ENCODE measurements around the gene PARVG. TPM values are rescaled to one million over a fixed set of nuclear protein-coding genes. Genes with fewer than 3 reads are reported as not detected.

The PARVG gene
- total and polyA plus RNA-seq, 12 donors = 1.4 to 61.1 (median 14.8) TPM

- no peaks in the 10 kb centered on the region for H3K4me1 ChIP-seq (replicated peaks in 1 of 2)
- H3K9me3 ChIP-seq (replicated peaks in 1 of 3) = no peaks in the 10 kb centered on the region
- no peaks in the 10 kb centered on the region for H3K27me3 ChIP-seq
- WGBS, 4 donors = 75 to 83% (median 77%) methylated on average over 1 to 9 of the region's 9 CpGs
- intact Hi-C loops (cut with DNase I) = no loop called here
- H3K27ac ChIP-seq = no peak overlapping the region
- no peak for TF ChIP-seq POLR2A (IDR thresholded peaks at IDR 0.05)
- TF ChIP-seq, protein P1, sequence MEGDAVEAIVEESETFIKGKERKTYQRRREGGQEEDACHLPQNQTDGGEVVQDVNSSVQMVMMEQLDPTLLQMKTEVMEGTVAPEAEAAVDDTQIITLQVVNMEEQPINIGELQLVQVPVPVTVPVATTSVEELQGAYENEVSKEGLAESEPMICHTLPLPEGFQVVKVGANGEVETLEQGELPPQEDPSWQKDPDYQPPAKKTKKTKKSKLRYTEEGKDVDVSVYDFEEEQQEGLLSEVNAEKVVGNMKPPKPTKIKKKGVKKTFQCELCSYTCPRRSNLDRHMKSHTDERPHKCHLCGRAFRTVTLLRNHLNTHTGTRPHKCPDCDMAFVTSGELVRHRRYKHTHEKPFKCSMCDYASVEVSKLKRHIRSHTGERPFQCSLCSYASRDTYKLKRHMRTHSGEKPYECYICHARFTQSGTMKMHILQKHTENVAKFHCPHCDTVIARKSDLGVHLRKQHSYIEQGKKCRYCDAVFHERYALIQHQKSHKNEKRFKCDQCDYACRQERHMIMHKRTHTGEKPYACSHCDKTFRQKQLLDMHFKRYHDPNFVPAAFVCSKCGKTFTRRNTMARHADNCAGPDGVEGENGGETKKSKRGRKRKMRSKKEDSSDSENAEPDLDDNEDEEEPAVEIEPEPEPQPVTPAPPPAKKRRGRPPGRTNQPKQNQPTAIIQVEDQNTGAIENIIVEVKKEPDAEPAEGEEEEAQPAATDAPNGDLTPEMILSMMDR (IDR thresholded peaks at IDR 0.05) = no peak
- no peak for DNase-seq
- H3K36me3 ChIP-seq (replicated peaks in 1 of 2) = no peaks in the 10 kb centered on the region
- H3K4me3 ChIP-seq = no peak overlapping the region
Measured at GRCh38 chr22:44143579-44143978, 37.1 kb upstream of the PARVG start.

DNA sequence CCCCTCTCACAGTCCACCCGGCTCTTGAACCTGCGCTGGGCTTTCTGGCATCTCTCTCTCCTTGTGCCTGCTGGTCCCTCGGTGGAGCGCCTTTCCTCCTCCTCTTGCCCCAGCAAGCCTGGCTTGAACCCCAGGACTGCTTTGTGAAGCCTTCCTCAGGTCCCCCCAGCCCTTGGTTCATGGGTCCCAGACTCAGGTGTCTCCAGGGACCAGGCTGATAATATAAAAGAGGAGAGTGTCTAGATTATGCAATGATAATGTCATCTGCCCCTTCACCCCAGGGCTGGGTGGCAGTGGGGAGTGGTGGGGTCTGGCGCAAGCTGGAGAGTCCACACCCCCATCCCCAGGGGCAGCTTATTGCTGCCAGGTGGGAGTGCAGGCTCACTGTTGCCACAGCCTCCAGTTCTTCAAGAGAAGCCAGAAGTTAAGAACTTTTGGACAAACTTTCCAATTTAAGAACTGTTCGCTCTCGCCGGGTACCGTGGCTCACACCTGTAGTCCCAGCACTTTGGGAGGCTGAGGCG lies 36.6 kb upstream of the PARVG start:
- no peak overlapping the region for H3K27ac ChIP-seq

DNA sequence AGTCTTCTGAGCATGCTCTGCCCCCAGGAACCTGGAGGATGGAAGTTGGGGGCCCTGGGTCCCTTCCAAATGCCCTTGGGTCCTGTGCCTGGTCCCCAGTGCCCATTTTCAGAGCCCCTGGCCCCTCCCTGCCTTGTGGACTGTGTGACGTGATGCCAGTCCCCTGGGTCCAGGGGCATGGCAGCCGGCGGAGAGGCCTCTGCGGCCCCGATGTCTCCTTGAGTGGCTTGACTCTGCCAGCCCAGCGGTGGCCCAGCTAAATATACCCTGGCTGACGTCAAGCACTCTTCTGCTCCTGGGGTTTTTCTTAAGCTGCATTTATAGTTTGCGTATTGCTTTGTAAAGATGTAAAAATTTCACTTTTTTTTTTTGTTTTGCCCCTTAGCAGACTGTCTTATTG lies 35.2 kb upstream of the PARVG start:
- no peaks in the 10 kb centered on the region for H3K36me3 ChIP-seq (replicated peaks in 1 of 2)
- H3K27me3 ChIP-seq = no peaks in the 10 kb centered on the region
- no peaks in the 10 kb centered on the region for H3K9me3 ChIP-seq (replicated peaks in 1 of 3)
- no peak for DNase-seq
- WGBS, 4 donors = 80 to 97% (median 85%) methylated on average over 6 to 8 of the region's 8 CpGs
- intact Hi-C loops (cut with DNase I) = no loop called here
- no peak overlapping the region for H3K4me3 ChIP-seq
- H3K27ac ChIP-seq = no peak overlapping the region
- H3K4me1 ChIP-seq (replicated peaks in 1 of 2) = no peaks in the 10 kb centered on the region
- no peak for TF ChIP-seq POLR2A (IDR thresholded peaks at IDR 0.05)
- TF ChIP-seq, protein P1 (IDR thresholded peaks at IDR 0.05) = no peak

More for the DNA sequence above, 36.6 kb upstream of the PARVG start:
- Histone ChIP-seq H3K4me3 (no peak overlapping the region), H3K36me3 (replicated peaks in 1 of 2) (no peaks in the 10 kb centered on the region), H3K9me3 (replicated peaks in 1 of 3) (no peaks in the 10 kb centered on the region), H3K27me3 (no peaks in the 10 kb centered on the region), H3K4me1 (replicated peaks in 1 of 2) (no peaks in the 10 kb centered on the region)
- TF ChIP-seq POLR2A (IDR thresholded peaks at IDR 0.05) = no peak
- TF ChIP-seq, protein P1 (IDR thresholded peaks at IDR 0.05) = no peak
- intact Hi-C loops (cut with DNase I) = no loop called here
- DNase-seq = no peak
- 90 to 96% (median 92%) methylated on average over 9 to 10 of the region's 10 CpGs for WGBS, 4 donors

DNA sequence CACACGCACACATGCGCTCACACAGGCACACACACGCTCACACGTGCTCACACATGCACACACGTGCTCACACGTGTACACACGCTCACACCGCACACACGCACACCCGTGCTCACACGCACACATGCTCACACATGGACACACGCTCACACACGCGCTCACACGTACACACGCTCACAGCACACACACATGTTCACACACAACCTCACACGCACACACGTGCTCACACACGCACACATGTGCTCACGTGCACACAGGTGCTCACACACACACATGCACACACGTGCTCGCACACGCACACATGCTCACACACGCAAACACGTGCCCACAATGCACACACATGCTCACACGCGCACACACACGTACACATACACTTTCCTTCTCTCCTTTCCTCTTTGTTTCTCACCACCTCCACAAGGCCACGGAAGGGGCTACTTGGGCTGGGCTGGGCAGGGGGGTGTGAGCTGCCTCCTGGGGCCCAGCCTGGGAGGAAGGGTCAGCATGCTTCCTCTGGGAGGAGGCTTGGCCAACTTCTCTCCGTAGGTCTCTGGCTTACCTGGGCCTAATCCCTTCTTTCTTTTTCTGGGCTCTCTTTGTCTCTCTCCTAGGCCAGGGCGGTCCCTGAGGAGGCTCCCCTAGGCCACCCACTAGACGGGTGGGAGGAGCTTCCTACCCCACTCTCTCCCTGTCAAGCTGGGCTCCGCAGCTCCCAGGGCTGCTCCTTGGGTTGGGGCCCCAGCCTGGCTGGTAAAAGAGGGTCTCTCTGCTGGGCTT lies 34.5 kb upstream of the PARVG start:
- Histone ChIP-seq H3K27ac (no peak overlapping the region), H3K27me3 (no peaks in the 10 kb centered on the region), H3K9me3 (replicated peaks in 1 of 3) (no peaks in the 10 kb centered on the region), H3K36me3 (replicated peaks in 1 of 2) (no peaks in the 10 kb centered on the region), H3K4me3 (no peak overlapping the region), H3K4me1 (replicated peaks in 1 of 2) (no peaks in the 10 kb centered on the region)
- TF ChIP-seq, protein P1 (IDR thresholded peaks at IDR 0.05) = no peak
- TF ChIP-seq POLR2A (IDR thresholded peaks at IDR 0.05) = no peak
- WGBS, 4 donors = 89 to 95% (median 90%) methylated on average over 33 of the region's 33 CpGs
- intact Hi-C loops (cut with DNase I) = no loop called here
- DNase-seq = no peak
